Ishikawa (cell line): ENCODE measurements around the gene NPR2.

ENCODE experiments used
- CEBPB ChIP-seq: IDR thresholded peaks from 2 replicates; pipeline ENCODE4 v1.6.1; 2012
- CREB1 ChIP-seq: IDR thresholded peaks from 2 replicates; pipeline ENCODE4 v1.6.1; 2012; ENCODE audit warnings: low read depth
- EP300 ChIP-seq: IDR thresholded peaks from 2 replicates; pipeline ENCODE4 v1.6.1; 2012; ENCODE audit warnings: borderline replicate concordance
- FOXM1 ChIP-seq: IDR thresholded peaks from 2 replicates; pipeline ENCODE4 v1.6.1; 2012; ENCODE audit warnings: low read depth, borderline replicate concordance
- NFIC ChIP-seq: IDR thresholded peaks from 2 replicates; pipeline ENCODE4 v1.6.1; 2012
- RAD21 ChIP-seq: IDR thresholded peaks from 2 replicates; pipeline ENCODE4 v1.6.1; 2012; ENCODE audit warnings: low read depth
- TAF1 ChIP-seq: IDR thresholded peaks from 2 replicates; pipeline ENCODE4 v1.6.1; 2012; ENCODE audit warnings: low read depth, mild to moderate bottlenecking
- TCF12 ChIP-seq: IDR thresholded peaks from 2 replicates; pipeline ENCODE4 v1.6.1; 2012; ENCODE audit warnings: low read depth
- TEAD4 ChIP-seq: IDR thresholded peaks from 2 replicates; pipeline ENCODE4 v1.6.1; 2012
- USF1 ChIP-seq: IDR thresholded peaks from 2 replicates; pipeline ENCODE4 v1.6.1; 2012
- YY1 ChIP-seq: IDR thresholded peaks from 2 replicates; pipeline ENCODE4 v1.6.1; 2012; ENCODE audit warnings: low read depth
- ZBTB7A ChIP-seq: IDR thresholded peaks from 2 replicates; pipeline ENCODE4 v1.6.1; 2012; ENCODE audit warnings: low read depth
- TF ChIP-seq, protein P1 (sequence below): IDR thresholded peaks from 2 replicates; pipeline ENCODE4 v1.6.1; 2012
- TF ChIP-seq, protein P2 (sequence below): IDR thresholded peaks from 2 replicates; pipeline ENCODE4 v1.6.1; 2012; ENCODE audit warnings: low read depth, mild to moderate bottlenecking

GRCh38 chr9:35811381-35812024 lies 20.1 kb downstream of the NPR2 start:
- TF ChIP-seq FOXM1 (no peak), CEBPB (no peak), EP300 (no peak), YY1 (no peak), RAD21 (no peak), TCF12 (no peak), NFIC (no peak), TAF1 (no peak), CREB1 (no peak), ZBTB7A (no peak), USF1 (no peak), TEAD4 (no peak)
- TF ChIP-seq, protein P1, sequence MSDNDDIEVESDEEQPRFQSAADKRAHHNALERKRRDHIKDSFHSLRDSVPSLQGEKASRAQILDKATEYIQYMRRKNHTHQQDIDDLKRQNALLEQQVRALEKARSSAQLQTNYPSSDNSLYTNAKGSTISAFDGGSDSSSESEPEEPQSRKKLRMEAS: no peak
- TF ChIP-seq, protein P2, sequence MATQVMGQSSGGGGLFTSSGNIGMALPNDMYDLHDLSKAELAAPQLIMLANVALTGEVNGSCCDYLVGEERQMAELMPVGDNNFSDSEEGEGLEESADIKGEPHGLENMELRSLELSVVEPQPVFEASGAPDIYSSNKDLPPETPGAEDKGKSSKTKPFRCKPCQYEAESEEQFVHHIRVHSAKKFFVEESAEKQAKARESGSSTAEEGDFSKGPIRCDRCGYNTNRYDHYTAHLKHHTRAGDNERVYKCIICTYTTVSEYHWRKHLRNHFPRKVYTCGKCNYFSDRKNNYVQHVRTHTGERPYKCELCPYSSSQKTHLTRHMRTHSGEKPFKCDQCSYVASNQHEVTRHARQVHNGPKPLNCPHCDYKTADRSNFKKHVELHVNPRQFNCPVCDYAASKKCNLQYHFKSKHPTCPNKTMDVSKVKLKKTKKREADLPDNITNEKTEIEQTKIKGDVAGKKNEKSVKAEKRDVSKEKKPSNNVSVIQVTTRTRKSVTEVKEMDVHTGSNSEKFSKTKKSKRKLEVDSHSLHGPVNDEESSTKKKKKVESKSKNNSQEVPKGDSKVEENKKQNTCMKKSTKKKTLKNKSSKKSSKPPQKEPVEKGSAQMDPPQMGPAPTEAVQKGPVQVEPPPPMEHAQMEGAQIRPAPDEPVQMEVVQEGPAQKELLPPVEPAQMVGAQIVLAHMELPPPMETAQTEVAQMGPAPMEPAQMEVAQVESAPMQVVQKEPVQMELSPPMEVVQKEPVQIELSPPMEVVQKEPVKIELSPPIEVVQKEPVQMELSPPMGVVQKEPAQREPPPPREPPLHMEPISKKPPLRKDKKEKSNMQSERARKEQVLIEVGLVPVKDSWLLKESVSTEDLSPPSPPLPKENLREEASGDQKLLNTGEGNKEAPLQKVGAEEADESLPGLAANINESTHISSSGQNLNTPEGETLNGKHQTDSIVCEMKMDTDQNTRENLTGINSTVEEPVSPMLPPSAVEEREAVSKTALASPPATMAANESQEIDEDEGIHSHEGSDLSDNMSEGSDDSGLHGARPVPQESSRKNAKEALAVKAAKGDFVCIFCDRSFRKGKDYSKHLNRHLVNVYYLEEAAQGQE: no peak
